HepG2 (cell line): Measurements from ENCODE around the gene ZKSCAN1. TPM values are rescaled to one million over a fixed set of nuclear protein-coding genes. Genes with fewer than 3 reads are reported as not detected.

Experiments used
- ATAC-seq: fragments of 200-7000 bp; cut with Tn5 transposase; 3 replicates; pipeline ENCODE4 v1.9.1; 2020; ENCODE audit warnings: mild to moderate bottlenecking, moderate library complexity
- BruUV-seq: library from RNA; stranded (reverse); fragments of 400-500 nt; replicated peaks from 2 replicates; lab custom pipeline; 2021; lab: Mats Ljungman, UMichigan
- CTCF ChIA-PET: fragments of 300-600 bp; formaldehyde crosslinking; extraction: SDS; loops from one replicate; lab custom pipeline; 2021; ENCODE audit warnings: low total read pairs, inconsistent platforms, low intra/inter-chr PET ratio; lab: Yijun Ruan, JAX
- POLR2A ChIA-PET: fragments of 350-600 bp; sonication (Branson Sonifier 250); formaldehyde crosslinking; loops from one replicate; lab custom pipeline; 2020; ENCODE audit warnings: antibody characterized with exemption, inconsistent platforms; lab: Yijun Ruan, JAX
- DNase-seq: peaks from one replicate; pipeline ENCODE4 v3.0.0-alpha.2; 2015; ENCODE audit warnings: low spot score
- FAIRE-seq: peaks from 3 replicates; lab custom pipeline; 2011; peaks lifted over from hg19 to GRCh38; lab: Jason Lieb, UNC
- H2AFZ ChIP-seq: one replicate; pipeline ENCODE4 v1.6.1; 2011; ENCODE audit warnings: low read length, inconsistent platforms
- H3K27ac ChIP-seq: fragments of 300-600 bp; 3 replicates; pipeline ENCODE4 v1.8.0; 2011; ENCODE audit warnings: mixed run types, mild to moderate bottlenecking, mixed read lengths, low read length, inconsistent platforms; ENCODE audit not compliant: insufficient read depth; ENCODE audit errors: extremely low read length
- H3K27me3 ChIP-seq, 2 experiments: fragments of 200-600 bp in 1 of 2; 2 replicates in 1 of 2; 3 replicates in 1 of 2; pipeline versions ENCODE4 v1.6.0 to v1.8.0; 2011; ENCODE audit warnings: low read length in 2 of 2, mild to moderate bottlenecking in 2 of 2, moderate library complexity in 2 of 2, inconsistent platforms in 1 of 2; ENCODE audit not compliant: insufficient read depth in 2 of 2, control insufficient read depth in 1 of 2
- H3K36me3 ChIP-seq, 2 experiments: fragments of 200-600 bp in 1 of 2; replicated peaks in 1 of 2; 2 replicates in 1 of 2; 3 replicates in 1 of 2; pipeline versions ENCODE4 v1.5.1 to v1.8.0; 2011; ENCODE audit warnings: low read length in 2 of 2, inconsistent platforms in 1 of 2; ENCODE audit not compliant: insufficient read depth in 2 of 2, control insufficient read depth in 1 of 2
- H3K4me1 ChIP-seq: 2 replicates; pipeline ENCODE4 v1.5.1; 2012; ENCODE audit warnings: low read length, inconsistent platforms; ENCODE audit not compliant: insufficient read depth
- H3K4me2 ChIP-seq: 2 replicates; pipeline ENCODE4 v1.6.0; 2011; ENCODE audit warnings: low read depth, low read length, inconsistent platforms
- H3K4me3 ChIP-seq, 3 experiments: fragments of 200-600 bp in 1 of 3; sonication (generic), shearing (Covaris generic) in 1 of 3; replicated peaks in 1 of 3; 2 replicates each; pipeline ENCODE4 v1.5.1; 2011 to 2016; ENCODE audit warnings: low read length in 3 of 3, inconsistent platforms in 2 of 3, low read depth in 2 of 3, mild to moderate bottlenecking in 2 of 3, control low read depth in 1 of 3, mixed read lengths in 1 of 3; ENCODE audit not compliant: insufficient read depth in 1 of 3
- H3K79me2 ChIP-seq: one replicate; pipeline ENCODE4 v1.6.1; 2011; ENCODE audit warnings: low read length, inconsistent platforms; ENCODE audit not compliant: insufficient read depth
- H3K9ac ChIP-seq: 2 replicates; pipeline ENCODE4 v1.6.0; 2011; ENCODE audit warnings: mild to moderate bottlenecking, low read depth, low read length, inconsistent platforms; ENCODE audit not compliant: insufficient read depth
- H3K9me3 ChIP-seq: 2 replicates; pipeline ENCODE4 v1.5.1; 2012; ENCODE audit warnings: mild to moderate bottlenecking, low read length
- H4K20me1 ChIP-seq: 2 replicates; pipeline ENCODE4 v1.6.0; 2011; ENCODE audit warnings: inconsistent platforms, mild to moderate bottlenecking, low read length, moderate library complexity; ENCODE audit not compliant: insufficient read depth
- CCAR2 ChIP-seq: fragments of 200-400 bp; formaldehyde crosslinking; optimal IDR thresholded peaks from 2 replicates; pipeline ENCODE3; 2018; ENCODE audit warnings: low read depth, mild to moderate bottlenecking, low read length, moderate library complexity
- CENPT ChIP-seq: sonication (generic); formaldehyde crosslinking; IDR thresholded peaks from 2 replicates; pipeline ENCODE4 v1.8.0; 2022; ENCODE audit warnings: low read depth, mild to moderate bottlenecking, moderate library complexity, missing genetic modification reagents
- GATA4 ChIP-seq: sonication (generic); IDR thresholded peaks from 2 replicates; pipeline ENCODE4 v1.6.1; 2016; ENCODE audit warnings: antibody characterized with exemption, low read depth, borderline replicate concordance
- GTF2F1 ChIP-seq: fragments of 150-350 bp; IDR thresholded peaks from 2 replicates; pipeline ENCODE4 v1.6.1; 2014; ENCODE audit warnings: low read length
- HNRNPLL ChIP-seq: fragments of 200-400 bp; formaldehyde crosslinking; IDR thresholded peaks from 2 replicates; pipeline ENCODE4 v1.6.1; 2017; ENCODE audit warnings: mild to moderate bottlenecking, low read depth, low read length; ENCODE audit not compliant: poor library complexity, severe bottlenecking
- NR2F6 ChIP-seq, 2 experiments: IDR thresholded peaks; 2 replicates each; pipeline ENCODE4 v1.6.1; 2016; ENCODE audit warnings: antibody characterized with exemption in 1 of 2, mild to moderate bottlenecking in 1 of 2
- SP2 ChIP-seq: sonication (generic); formaldehyde crosslinking; IDR thresholded peaks from 2 replicates; pipeline ENCODE4 v1.5.1; 2020; ENCODE audit warnings: mild to moderate bottlenecking, missing genetic modification reagents
- SRSF9 ChIP-seq: fragments of 200-400 bp; formaldehyde crosslinking; IDR thresholded peaks from 2 replicates; pipeline ENCODE4 v1.6.1; 2018; ENCODE audit warnings: borderline replicate concordance, mild to moderate bottlenecking, low read depth, low read length; ENCODE audit not compliant: insufficient read depth, poor library complexity, severe bottlenecking
- TRIM24 ChIP-seq: sonication (generic); formaldehyde crosslinking; IDR thresholded peaks from 2 replicates; pipeline ENCODE4 v1.8.0; 2022; ENCODE audit warnings: mild to moderate bottlenecking, missing genetic modification reagents
- ZBTB42 ChIP-seq: sonication (generic); formaldehyde crosslinking; IDR thresholded peaks from 2 replicates; pipeline ENCODE4 v1.5.0; 2020; ENCODE audit warnings: mild to moderate bottlenecking, missing genetic modification reagents
- ZNF317 ChIP-seq: sonication (generic); formaldehyde crosslinking; IDR thresholded peaks from 2 replicates; pipeline ENCODE4 v1.5.0; 2020; ENCODE audit warnings: mild to moderate bottlenecking, missing genetic modification reagents
- ZNF34 ChIP-seq: sonication (generic); formaldehyde crosslinking; IDR thresholded peaks from 2 replicates; pipeline ENCODE4 v1.4.0; 2020; ENCODE audit warnings: mild to moderate bottlenecking, missing genetic modification reagents, borderline replicate concordance
- ZNF382 ChIP-seq: sonication (generic); formaldehyde crosslinking; IDR thresholded peaks from 2 replicates; pipeline ENCODE4 v1.5.0; 2020; ENCODE audit warnings: missing genetic modification reagents, mild to moderate bottlenecking, borderline replicate concordance
- ZNF567 ChIP-seq: sonication (generic); formaldehyde crosslinking; IDR thresholded peaks from 2 replicates; pipeline ENCODE4 v1.8.1; 2023; ENCODE audit warnings: mild to moderate bottlenecking, missing genetic modification reagents, borderline replicate concordance
- ZNF598 ChIP-seq: sonication (generic); formaldehyde crosslinking; IDR thresholded peaks from 2 replicates; pipeline ENCODE4 v1.5.1; 2020; ENCODE audit warnings: mild to moderate bottlenecking, missing genetic modification reagents, borderline replicate concordance
- ZNF619 ChIP-seq: sonication (generic); formaldehyde crosslinking; IDR thresholded peaks from 2 replicates; pipeline ENCODE4 v1.4.0; 2020; ENCODE audit warnings: mild to moderate bottlenecking, missing genetic modification reagents
- ZNF660 ChIP-seq: sonication (generic); formaldehyde crosslinking; IDR thresholded peaks from 2 replicates; pipeline ENCODE4 v1.5.1; 2020; ENCODE audit warnings: mild to moderate bottlenecking, low read depth, missing genetic modification reagents, borderline replicate concordance
- ZNF780A ChIP-seq: sonication (generic); formaldehyde crosslinking; IDR thresholded peaks from 2 replicates; pipeline ENCODE4 v1.8.0; 2022; ENCODE audit warnings: mild to moderate bottlenecking, missing genetic modification reagents, moderate library complexity
- ZSCAN22 ChIP-seq: sonication (generic); formaldehyde crosslinking; IDR thresholded peaks from 2 replicates; pipeline ENCODE4 v1.4.0; 2020; ENCODE audit warnings: mild to moderate bottlenecking, missing genetic modification reagents
- WGBS: methylation state at CpG from one replicate; pipeline ENCODE4 v1.1.6; 2017; ENCODE audit warnings: low lambda C conversion rate; 5-methylcytosine and 5-hydroxymethylcytosine counted together
- in situ Hi-C: cut with HindIII; loops from 2 replicates; pipeline ENCODE4 v1.10.0; 2017; ENCODE audit warnings: low pct_unique_long_range_greater_than_20kb; ENCODE audit not compliant: extremely low pct_ligation_motif_present
- intact Hi-C: fragments of 100-400 bp; cut with micrococcal nuclease; formaldehyde crosslinking; loops from one replicate; pipeline ENCODE4 v1.10.0; 2022; ENCODE audit not compliant: unreplicated experiment
- polyA plus RNA-seq, 8 experiments: library from polyadenylated mRNA; depleted of rRNA in 3 of 8; stranded (reverse) in 7 of 8; unstranded in 1 of 8; fragments of >200 nt; fragmentation: Illumina TruSeq in 4 of 8; extraction: Trizol in 4 of 8; gene quantifications; 2 replicates each; pipeline versions ENCODE4 v1.2.1 to v1.2.3, GENCODE V29; 2011 to 2016; ENCODE audit warnings: low read depth in 4 of 8, missing spikeins in 1 of 8, mixed read lengths in 1 of 8; ENCODE audit not compliant: insufficient read depth in 1 of 8
- total RNA-seq, 5 experiments: library from RNA; depleted of rRNA; stranded (reverse); fragments of >200 nt; fragmentation: Illumina TruSeq; extraction: Trizol; gene quantifications; 2 replicates each; pipeline ENCODE4 v1.2.3, GENCODE V29; 2016; ENCODE audit warnings: low read depth in 1 of 5
- TF ChIP-seq, protein P1 (sequence below), 2 experiments: sonication (generic) in 1 of 2; formaldehyde crosslinking in 1 of 2; IDR thresholded peaks; 2 replicates each; pipeline versions ENCODE4 v1.5.1 to v1.6.1; 2011 to 2020; ENCODE audit warnings: borderline replicate concordance in 1 of 2, low read depth in 1 of 2, low read length in 1 of 2, mild to moderate bottlenecking in 1 of 2, missing genetic modification reagents in 1 of 2, moderate library complexity in 1 of 2

The ZKSCAN1 gene
- total and polyA plus RNA-seq, 2 of the 13 experiments (the other 11 are each of a cell fraction or from before 2014, with no cell fraction given): 46.4 to 60.6 TPM

DNA sequence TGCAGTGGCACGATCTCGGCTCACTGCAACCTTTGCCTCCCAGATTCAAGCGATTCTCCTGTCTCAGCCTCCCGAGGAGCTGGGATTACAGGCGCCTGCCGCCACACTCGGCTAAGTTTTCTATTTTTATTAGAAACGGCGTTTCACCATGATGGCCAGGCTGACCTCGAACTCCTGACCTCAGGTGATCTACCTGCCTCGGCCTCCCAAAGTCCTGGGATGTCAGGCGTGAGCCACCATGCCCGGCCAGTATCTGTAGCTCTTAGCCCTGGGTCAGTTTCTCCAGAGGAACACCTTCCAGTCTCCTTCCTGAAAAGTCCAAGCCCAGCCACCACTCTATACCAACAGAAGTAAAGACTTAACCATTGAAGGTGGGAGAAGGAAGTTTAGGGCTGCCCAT is 15.2 kb upstream of the ZKSCAN1 start (continued):
- TF ChIP-seq NR2F6 (IDR thresholded peaks at IDR 0.05): 0 out of 2 replicates have a peak, but pooled peaks have one; percentile 3
- TF ChIP-seq NR2F6 (CRISPR knock-in tag; IDR thresholded peaks at IDR 0.05): no peak
- no peak for TF ChIP-seq GTF2F1
- no peak for TF ChIP-seq CCAR2
- TF ChIP-seq ZNF619: no peak
- TF ChIP-seq ZBTB42 (CRISPR knock-in tag): no peak
- TF ChIP-seq ZNF780A (CRISPR knock-in tag): no peak
- TF ChIP-seq ZNF382 (CRISPR knock-in tag): no peak
- no peak for TF ChIP-seq ZNF660

DNA sequence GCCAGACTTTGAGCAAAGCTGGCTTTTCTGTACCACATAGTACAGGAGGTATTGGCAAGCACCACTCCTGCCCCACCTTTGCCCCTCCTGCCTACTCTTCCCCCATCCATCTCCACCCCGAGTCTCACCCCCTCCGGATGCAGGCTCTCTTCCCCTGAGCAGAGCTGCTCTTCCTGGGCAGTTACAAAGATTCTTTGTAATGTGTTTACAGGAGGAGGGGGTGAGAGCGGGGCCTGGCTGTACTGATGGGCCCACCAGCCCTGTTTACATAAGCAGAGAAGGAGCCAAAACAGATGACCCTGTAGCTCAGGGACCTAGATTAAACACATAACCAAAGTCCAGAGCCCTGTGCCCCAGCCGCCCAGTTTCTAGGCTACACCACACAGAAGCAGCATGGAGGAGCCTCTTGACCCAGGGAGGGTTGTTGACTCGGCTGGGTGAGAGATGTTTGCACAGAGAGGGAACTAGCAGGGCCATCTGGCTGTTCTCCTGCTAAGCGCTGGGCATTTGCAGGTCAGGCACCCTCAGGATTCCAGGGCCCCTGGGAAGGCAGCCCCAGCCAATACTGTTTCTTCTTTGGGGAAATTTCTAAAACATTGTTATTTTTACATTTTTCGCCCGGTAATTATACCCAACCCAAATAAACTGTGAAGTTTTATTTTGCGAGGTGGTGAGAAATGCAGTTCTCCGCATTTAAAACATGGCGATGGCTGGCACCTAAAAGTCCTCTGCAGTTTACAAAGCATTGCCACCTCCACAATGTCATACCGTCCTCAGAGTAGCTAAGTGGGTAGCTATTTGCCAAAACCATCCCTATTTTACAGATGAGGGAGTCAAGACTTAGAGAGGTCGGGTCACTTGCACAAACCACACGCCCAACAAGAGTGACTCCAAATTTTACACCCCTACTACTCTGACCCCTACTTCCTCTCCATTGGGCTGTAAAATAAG is 11.4 kb upstream of the ZKSCAN1 start:
- ATAC-seq (peak; percentile 96), FAIRE-seq (peak; percentile 99), DNase-seq (peak; percentile 99)
- H3K9ac ChIP-seq: peak overlapping the region; percentile 72
- intact Hi-C loops (loop anchor here (1.0 kb wide), 1 partner anchor 8 kb away; no protein-coding TSS in a partner anchor), in situ Hi-C loops (no loop called here)
- H3K4me2 ChIP-seq: peak overlapping the region; percentile 79
- peak overlapping the region in 1 of 3 experiments; percentile 12; a peak in 1 of 6 replicates for H3K4me3 ChIP-seq
- POLR2A ChIA-PET: interaction anchor here (0.6 to 6.8 kb wide), 22 partner anchors 10 to 425 kb away, joined by 3 to 212 read pairs (median 4); partner anchors contain the start of genes AZGP1, MEPCE, TRIM4 and ZCWPW1
- H3K27me3 ChIP-seq: no peaks in the 10 kb centered on the region
- 11% methylated on average over 11 of the region's 14 CpGs for WGBS
- no peaks in the 10 kb centered on the region for H3K36me3 ChIP-seq
- peaks cover 97% of the 10 kb centered on the region for H3K4me1 ChIP-seq
- no peaks in the 10 kb centered on the region for H3K9me3 ChIP-seq
- H2AFZ ChIP-seq: no peak overlapping the region
- H4K20me1 ChIP-seq: no peaks in the 10 kb centered on the region
- H3K79me2 ChIP-seq: no peaks in the 10 kb centered on the region
- BruUV-seq: TSS peak; percentile 64
- CTCF ChIA-PET: no interaction called here
- peak overlapping the region; percentile 96 for H3K27ac ChIP-seq
- TF ChIP-seq ZNF598 (CRISPR knock-in tag) (no peak; the same call in 1 of the 2 replicates), CENPT (CRISPR knock-in tag) (no peak), ZNF317 (peak; percentile 79; the same call in 1 of the 2 replicates), ZNF567 (CRISPR knock-in tag) (peak; percentile 86; the same call in 1 of the 2 replicates), GATA4 (peak; percentile 87; the same call in 1 of the 2 replicates), ZNF34 (CRISPR knock-in tag) (peak; percentile 80; the same call in 1 of the 2 replicates), TRIM24 (CRISPR knock-in tag) (no peak), SRSF9 (no peak), HNRNPLL (no peak), SP2 (no peak), ZSCAN22 (no peak)
- TF ChIP-seq, protein P1, sequence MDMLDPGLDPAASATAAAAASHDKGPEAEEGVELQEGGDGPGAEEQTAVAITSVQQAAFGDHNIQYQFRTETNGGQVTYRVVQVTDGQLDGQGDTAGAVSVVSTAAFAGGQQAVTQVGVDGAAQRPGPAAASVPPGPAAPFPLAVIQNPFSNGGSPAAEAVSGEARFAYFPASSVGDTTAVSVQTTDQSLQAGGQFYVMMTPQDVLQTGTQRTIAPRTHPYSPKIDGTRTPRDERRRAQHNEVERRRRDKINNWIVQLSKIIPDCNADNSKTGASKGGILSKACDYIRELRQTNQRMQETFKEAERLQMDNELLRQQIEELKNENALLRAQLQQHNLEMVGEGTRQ (IDR thresholded peaks at IDR 0.05; ENCODE audit: low read depth, low read length): no peak
- TF ChIP-seq, protein P1 (CRISPR knock-in tag; IDR thresholded peaks at IDR 0.05; ENCODE audit: borderline replicate concordance): no peak; the same call in 1 of the 2 replicates
